SH-SY5Y (cell line): Measurements from ENCODE around the gene AKR1B1.

Source experiments
- GATA2 ChIP-seq: IDR thresholded peaks from 2 replicates; pipeline ENCODE4 v1.6.1; 2011; ENCODE audit warnings: mild to moderate bottlenecking, low read depth, low read length
- GATA3 ChIP-seq: IDR thresholded peaks from 2 replicates; pipeline ENCODE4 v1.6.1; 2011; ENCODE audit warnings: low read depth, mild to moderate bottlenecking, low read length, moderate library complexity

- no peak for TF ChIP-seq GATA2
- TF ChIP-seq GATA3: no peak
Observed at GRCh38 chr7:134461916-134462315, 3.0 kb upstream of the AKR1B1 start.
